Mesodermal cell (in vitro differentiated cells): ENCODE measurements around the gene SYNE2.
"Not testable (repeated sequence)": the region's sequence is repeated elsewhere in the genome, so short reads cannot be mapped to it uniquely, and the experiment has no call there.

ENCODE experiments used
- H3K27ac ChIP-seq: 2 replicates; pipeline ENCODE4 v1.7.0; 2013; ENCODE audit warnings: mild to moderate bottlenecking, low read depth, low read length, moderate library complexity; ENCODE audit not compliant: severe bottlenecking
- H3K36me3 ChIP-seq: 2 replicates; pipeline ENCODE4 v1.7.1; 2013; ENCODE audit warnings: mild to moderate bottlenecking, low read length, moderate library complexity; ENCODE audit not compliant: control insufficient read depth, insufficient read depth
- H3K4me1 ChIP-seq: one replicate; pipeline ENCODE4 v1.7.1; 2013; ENCODE audit warnings: mild to moderate bottlenecking, low read length; ENCODE audit not compliant: insufficient read depth, control insufficient read depth, poor library complexity, severe bottlenecking
- H3K4me3 ChIP-seq: 2 replicates; pipeline ENCODE4 v1.7.0; 2013; ENCODE audit warnings: low read length, control low read depth, mild to moderate bottlenecking; ENCODE audit not compliant: insufficient read depth, poor library complexity, severe bottlenecking; ENCODE audit errors: extremely low read depth
- H3K9me3 ChIP-seq: 2 replicates; pipeline ENCODE4 v1.7.1; 2013; ENCODE audit warnings: mild to moderate bottlenecking, low read length, moderate library complexity; ENCODE audit not compliant: control insufficient read depth
- WGBS, 2 experiments: methylation state at CpG; one replicate each; pipeline ENCODE4 v1.1.5; 2013; ENCODE audit warnings: missing lambda C conversion rate in 2 of 2; ENCODE audit not compliant: insufficient coverage in 2 of 2; 5-methylcytosine and 5-hydroxymethylcytosine counted together

Gene SYNE2

GRCh38 chr14:64159588-64159987, 306.8 kb downstream of the SYNE2 start:
- Histone ChIP-seq H3K9me3 (no peaks in the 10 kb centered on the region), H3K36me3 (no peaks in the 10 kb centered on the region), H3K4me3 (no peak overlapping the region), H3K4me1 (no peaks in the 10 kb centered on the region), H3K27ac (no peak overlapping the region)
- 94 to 100% methylated on average over 1 to 3 of the region's 3 CpGs for WGBS, 2 experiments

- 90 to 97% methylated on average over 2 to 5 of the region's 8 CpGs for WGBS, 2 experiments
- Histone ChIP-seq H3K4me3 (no peak overlapping the region), H3K36me3 (peaks cover 4% of the 10 kb centered on the region), H3K4me1 (no peaks in the 10 kb centered on the region), H3K27ac (no peak overlapping the region), H3K9me3 (no peaks in the 10 kb centered on the region)
Observed at GRCh38 chr14:64170181-64170580, 317.4 kb downstream of the SYNE2 start.

DNA sequence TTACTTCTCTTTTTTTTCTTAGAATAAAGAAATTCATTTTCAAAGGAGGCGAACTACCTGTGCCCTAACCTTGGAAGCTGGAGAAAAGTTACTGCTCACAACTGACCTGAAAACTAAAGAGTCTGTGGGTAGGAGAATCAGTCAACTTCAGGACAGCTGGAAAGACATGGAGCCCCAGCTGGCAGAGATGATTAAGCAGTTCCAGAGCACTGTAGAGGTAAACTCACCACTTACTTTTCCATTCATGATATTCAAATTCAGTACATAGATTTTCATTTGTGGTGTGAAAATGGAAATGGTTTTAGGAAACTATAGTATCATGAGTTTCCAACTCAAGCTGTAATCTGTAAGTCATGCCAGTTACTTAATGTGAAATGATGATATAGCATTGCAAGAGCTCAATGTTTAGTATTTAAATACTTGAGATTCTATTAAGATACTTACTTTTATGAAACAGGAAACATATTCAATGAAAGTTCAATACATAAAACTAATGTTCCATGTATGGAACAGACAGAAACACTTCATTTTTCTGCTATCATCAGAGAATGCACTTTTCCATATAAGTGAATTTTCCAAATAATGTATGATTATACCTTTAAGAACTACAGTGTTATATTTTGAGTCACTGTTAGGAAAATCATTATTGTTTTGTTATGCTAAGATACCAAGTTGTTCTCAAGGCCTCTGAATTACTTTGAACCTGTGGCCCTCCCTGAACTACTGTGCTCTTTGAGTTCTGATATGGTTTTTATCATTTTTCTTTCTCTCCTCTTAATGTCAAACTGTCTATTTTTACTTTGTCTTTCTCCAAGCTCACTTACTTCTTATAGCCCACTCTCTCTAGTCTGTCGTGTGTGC, 322.3 kb downstream of the SYNE2 start:
- Histone ChIP-seq H3K27ac (no peak overlapping the region), H3K36me3 (peaks cover 5% of the 10 kb centered on the region), H3K9me3 (no peaks in the 10 kb centered on the region), H3K4me3 (no peak overlapping the region), H3K4me1 (no peaks in the 10 kb centered on the region)
- WGBS, 2 experiments, result 80% methylated on average over 1 of the region's 2 CpGs; no CpG with 5 or more reads in 1 of the 2 experiments

DNA sequence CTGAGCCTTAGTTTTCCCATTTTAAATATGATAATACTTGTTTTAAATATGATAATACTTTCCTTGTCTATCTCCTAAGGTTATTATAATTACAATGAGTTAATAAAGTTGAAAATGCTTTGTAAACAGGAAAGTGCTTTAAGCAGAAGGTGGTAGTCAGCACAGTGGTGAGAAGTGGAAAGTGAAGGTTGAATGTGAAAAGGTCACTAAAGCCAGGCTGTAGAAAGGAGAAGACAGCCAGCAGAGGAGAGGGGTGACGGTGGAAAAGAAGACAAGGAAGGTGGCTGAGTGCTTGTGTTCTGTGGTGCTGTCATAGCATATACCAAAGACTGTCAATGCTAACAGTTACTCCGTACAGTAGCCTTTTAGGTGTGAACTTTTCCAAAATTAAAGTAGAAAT, 323.5 kb downstream of the SYNE2 start:
- Histone ChIP-seq H3K4me3 (no peak overlapping the region), H3K4me1 (no peaks in the 10 kb centered on the region), H3K27ac (no peak overlapping the region), H3K36me3 (peaks cover 2% of the 10 kb centered on the region), H3K9me3 (no peaks in the 10 kb centered on the region)
- 100% methylated on average over 1 of the region's 2 CpGs for WGBS, 2 experiments

DNA sequence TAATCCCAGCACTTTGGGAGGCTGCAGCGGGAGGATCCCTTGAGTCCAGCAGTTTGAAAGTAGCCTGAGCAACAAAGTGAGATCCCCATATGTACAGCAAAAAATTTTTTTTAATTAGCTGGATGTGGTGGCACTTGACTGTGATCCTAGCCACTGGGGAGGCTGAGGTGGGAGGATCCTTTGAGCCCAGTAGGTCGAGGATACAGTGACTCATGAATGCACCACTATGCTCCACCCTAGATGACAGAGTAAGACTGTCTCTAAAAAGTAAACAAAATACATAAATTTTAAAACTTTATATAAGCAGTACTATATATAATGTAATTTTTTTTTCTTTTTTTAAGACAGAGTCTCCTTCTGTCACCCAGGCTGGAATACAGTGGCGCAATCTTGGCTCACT, 326.0 kb downstream of the SYNE2 start:
- no peak overlapping the region for H3K27ac ChIP-seq
- H3K9me3 ChIP-seq, result no peaks in the 10 kb centered on the region
- WGBS, 2 experiments, result 67 to 90% methylated on average over 1 to 2 of the region's 3 CpGs
- H3K4me1 ChIP-seq, result no peaks in the 10 kb centered on the region
- peaks cover 2% of the 10 kb centered on the region for H3K36me3 ChIP-seq
- H3K4me3 ChIP-seq, result no peak overlapping the region

DNA sequence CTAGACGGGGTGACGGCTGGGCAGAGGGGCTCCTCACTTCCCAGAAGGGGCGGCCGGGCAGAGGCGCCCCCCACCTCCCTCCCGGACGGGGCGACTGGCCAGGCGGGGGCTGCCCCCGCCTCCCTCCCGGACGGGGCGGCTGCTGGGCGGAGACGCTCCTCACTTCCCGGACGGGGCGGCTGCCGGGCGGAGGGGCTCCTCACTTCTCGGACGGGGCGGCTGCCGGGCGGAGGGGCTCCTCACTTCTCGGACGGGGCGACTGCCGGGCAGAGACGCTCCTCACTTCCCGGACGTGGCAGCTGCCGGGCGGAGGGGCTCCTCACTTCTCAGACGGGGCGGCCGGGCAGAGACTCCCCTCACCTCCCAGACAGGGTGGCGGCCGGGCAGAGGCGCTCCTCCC, 330.1 kb downstream of the SYNE2 start:
- WGBS, 2 experiments, result 97 to 98% methylated on average over 8 to 12 of the region's 40 CpGs
- H3K9me3 ChIP-seq, H3K36me3 ChIP-seq: not testable (repeated sequence)

DNA sequence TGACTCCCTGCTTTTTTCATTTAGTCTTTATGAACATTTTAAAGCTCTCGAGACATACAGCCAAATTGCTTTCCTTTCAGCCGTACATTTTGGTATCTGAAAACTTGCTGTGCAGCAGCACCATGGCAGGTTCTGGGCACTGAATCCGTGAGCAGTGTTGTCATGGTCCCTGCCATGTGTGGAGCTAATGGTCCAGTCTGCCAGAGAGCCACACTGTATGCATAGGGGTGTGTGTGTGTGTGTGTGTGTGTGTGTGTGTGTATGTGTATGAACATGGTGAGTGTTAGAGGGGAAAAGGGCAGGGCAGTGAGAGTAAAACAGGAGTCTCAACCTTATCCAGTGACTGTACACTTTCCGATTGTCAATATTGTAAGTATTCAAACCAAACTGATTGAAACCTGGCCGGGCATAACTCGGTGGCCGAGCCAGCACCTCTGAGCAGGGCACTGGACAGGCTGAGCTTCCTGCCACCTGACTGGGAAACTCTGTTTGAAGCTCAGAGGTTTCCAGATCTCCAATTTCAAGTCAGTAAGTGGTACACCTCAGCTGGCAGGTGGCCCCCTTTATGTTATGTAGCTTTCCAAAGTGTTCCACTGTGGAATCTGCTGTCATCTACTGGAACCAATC, 331.4 kb downstream of the SYNE2 start:
- Histone ChIP-seq H3K27ac (no peak overlapping the region), H3K9me3 (peaks cover 6% of the 10 kb centered on the region), H3K36me3 (peaks cover 5% of the 10 kb centered on the region), H3K4me1 (peaks cover 5% of the 10 kb centered on the region), H3K4me3 (no peak overlapping the region)
- WGBS, 2 experiments, result 89 to 93% methylated on average over 3 to 6 of the region's 7 CpGs

More for the DNA sequence above, 330.1 kb downstream of the SYNE2 start:
- not testable (repeated sequence) for H3K4me3 ChIP-seq, H3K4me1 ChIP-seq, H3K27ac ChIP-seq

- Histone ChIP-seq H3K27ac (no peak overlapping the region), H3K36me3 (peaks cover 5% of the 10 kb centered on the region), H3K4me1 (peaks cover 5% of the 10 kb centered on the region), H3K4me3 (no peak overlapping the region), H3K9me3 (peaks cover 6% of the 10 kb centered on the region)
- WGBS, 2 experiments, result 100% methylated on average over 1 of the region's 1 CpG; no CpG with 5 or more reads in 1 of the 2 experiments
Observed at GRCh38 chr14:64185184-64185583, 332.4 kb downstream of the SYNE2 start.

DNA sequence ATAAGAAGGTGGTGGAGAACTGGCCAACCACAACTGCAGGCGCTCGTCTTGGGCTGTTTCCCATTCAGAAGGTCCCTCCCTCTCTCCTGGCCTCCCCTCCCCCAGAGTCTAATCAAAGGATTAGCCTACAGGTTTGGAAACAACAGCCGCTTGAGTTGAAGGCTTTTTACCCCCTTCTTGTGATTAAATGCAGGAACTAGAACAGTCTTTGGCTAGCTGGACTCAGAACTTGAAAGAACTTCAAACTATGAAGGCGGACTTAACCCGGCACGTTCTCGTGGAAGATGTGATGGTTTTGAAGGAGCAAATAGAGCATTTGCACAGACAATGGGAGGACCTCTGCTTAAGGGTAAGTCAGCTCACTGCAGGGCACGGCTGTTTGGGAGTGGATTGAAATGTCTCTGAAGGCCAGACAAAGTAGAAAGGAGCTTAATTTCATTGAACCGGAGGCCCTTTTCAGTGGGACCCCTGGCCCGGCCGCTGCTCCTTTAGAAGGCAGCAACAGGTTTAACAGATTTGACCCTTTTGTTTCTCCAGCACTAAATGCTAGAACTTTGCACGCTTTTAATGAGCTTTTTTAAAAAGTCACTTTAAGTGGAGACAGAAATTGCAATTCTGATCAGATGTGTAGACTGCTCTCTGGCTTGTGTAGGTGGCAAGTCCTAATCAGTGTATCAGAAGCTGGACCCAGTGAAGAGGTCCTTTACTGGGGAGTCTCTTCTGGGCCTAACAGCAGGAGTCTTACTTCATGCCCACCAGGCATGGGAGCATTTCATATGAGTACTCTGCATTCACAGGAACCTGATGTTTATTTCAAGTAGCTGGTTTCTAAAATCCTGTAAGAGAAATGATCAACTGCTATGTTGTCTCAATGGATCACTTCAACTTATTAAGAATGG, 333.7 kb downstream of the SYNE2 start:
- Histone ChIP-seq H3K9me3 (peaks cover 6% of the 10 kb centered on the region), H3K4me1 (peaks cover 5% of the 10 kb centered on the region), H3K4me3 (peak overlapping the region; percentile 14), H3K27ac (peak overlapping the region; percentile 29), H3K36me3 (peaks cover 5% of the 10 kb centered on the region)
- WGBS, 2 experiments, result 31 to 32% methylated on average over 9 to 12 of the region's 12 CpGs

GRCh38 chr14:64187331-64187730, 334.5 kb downstream of the SYNE2 start:
- Histone ChIP-seq H3K4me3 (no peak overlapping the region), H3K4me1 (peaks cover 5% of the 10 kb centered on the region), H3K27ac (no peak overlapping the region), H3K9me3 (peaks cover 6% of the 10 kb centered on the region), H3K36me3 (peaks cover 5% of the 10 kb centered on the region)
- 54% methylated on average over 2 of the region's 3 CpGs; no CpG with 5 or more reads in 1 of the 2 experiments for WGBS, 2 experiments
